Adipocyte (in vitro differentiated cells): ENCODE measurements around the gene NCBP2L.
A peak's percentile ranks its signal among the peaks of the same experiment; 100 is the strongest.

ENCODE experiments used
- DNase-seq: peaks from one replicate; pipeline ENCODE4 v3.0.0-alpha.2; 2015; ENCODE audit warnings: low read depth
- H3K27me3 ChIP-seq: replicated peaks from 2 replicates; pipeline ENCODE4 v1.7.0; 2013; ENCODE audit warnings: mild to moderate bottlenecking, low read length, moderate library complexity; ENCODE audit not compliant: control insufficient read depth, insufficient read depth
- H3K36me3 ChIP-seq: 2 replicates; pipeline ENCODE4 v1.7.0; 2013; ENCODE audit warnings: low read length, mild to moderate bottlenecking, moderate library complexity; ENCODE audit not compliant: control insufficient read depth, insufficient read depth, severe bottlenecking
- H3K4me1 ChIP-seq: 2 replicates; pipeline ENCODE4 v1.7.0; 2013; ENCODE audit warnings: mild to moderate bottlenecking, low read length, moderate library complexity; ENCODE audit not compliant: control insufficient read depth, insufficient read depth
- H3K4me3 ChIP-seq: 2 replicates; pipeline ENCODE4 v1.7.0; 2013; ENCODE audit warnings: mild to moderate bottlenecking, low read length, moderate library complexity
- H3K9ac ChIP-seq: 2 replicates; pipeline ENCODE4 v1.7.0; 2013; ENCODE audit warnings: mild to moderate bottlenecking, low read length, moderate library complexity
- H3K9me3 ChIP-seq: 2 replicates; pipeline ENCODE4 v1.7.0; 2013; ENCODE audit warnings: mild to moderate bottlenecking, low read length, moderate library complexity; ENCODE audit not compliant: control insufficient read depth

Gene NCBP2L

GRCh38 chrX:107738768-107739167, 38.8 kb upstream of the NCBP2L start:
- DNase-seq = no peak
- Histone ChIP-seq H3K4me1 (peaks cover 24% of the 10 kb centered on the region), H3K9me3 (peaks cover 3% of the 10 kb centered on the region), H3K9ac (no peak overlapping the region), H3K27me3 (peaks cover 44% of the 10 kb centered on the region), H3K36me3 (no peaks in the 10 kb centered on the region), H3K4me3 (no peak overlapping the region)

GRCh38 chrX:107739541-107739940, 38.0 kb upstream of the NCBP2L start:
- Histone ChIP-seq H3K4me3 (no peak overlapping the region), H3K36me3 (no peaks in the 10 kb centered on the region), H3K27me3 (peaks cover 50% of the 10 kb centered on the region), H3K4me1 (peaks cover 24% of the 10 kb centered on the region), H3K9me3 (peaks cover 3% of the 10 kb centered on the region), H3K9ac (no peak overlapping the region)
- DNase-seq = no peak

- Histone ChIP-seq H3K36me3 (no peaks in the 10 kb centered on the region), H3K9me3 (no peaks in the 10 kb centered on the region), H3K9ac (peak overlapping the region; percentile 40), H3K4me3 (no peak overlapping the region), H3K4me1 (peaks cover 26% of the 10 kb centered on the region), H3K27me3 (peaks cover 52% of the 10 kb centered on the region)
- no peak for DNase-seq
Measured at GRCh38 chrX:107741404-107741790, 36.1 kb upstream of the NCBP2L start.

GRCh38 chrX:107742700-107743191, 34.8 kb upstream of the NCBP2L start:
- no peak for DNase-seq
- Histone ChIP-seq H3K4me3 (peak overlapping the region; percentile 49), H3K9me3 (no peaks in the 10 kb centered on the region), H3K4me1 (peaks cover 39% of the 10 kb centered on the region), H3K27me3 (peaks cover 44% of the 10 kb centered on the region), H3K36me3 (no peaks in the 10 kb centered on the region), H3K9ac (peak overlapping the region; percentile 71)

- Histone ChIP-seq H3K36me3 (no peaks in the 10 kb centered on the region), H3K4me1 (peaks cover 45% of the 10 kb centered on the region), H3K9me3 (no peaks in the 10 kb centered on the region), H3K4me3 (no peak overlapping the region), H3K9ac (no peak overlapping the region), H3K27me3 (peaks cover 42% of the 10 kb centered on the region)
- no peak for DNase-seq
Measured at GRCh38 chrX:107743995-107744394, 33.5 kb upstream of the NCBP2L start.

- H3K27me3 ChIP-seq = peaks cover 46% of the 10 kb centered on the region
- H3K4me1 ChIP-seq = peaks cover 45% of the 10 kb centered on the region
- H3K9me3 ChIP-seq = no peaks in the 10 kb centered on the region
- DNase-seq = no peak
- H3K4me3 ChIP-seq = no peak overlapping the region
- H3K36me3 ChIP-seq = no peaks in the 10 kb centered on the region
- no peak overlapping the region for H3K9ac ChIP-seq
Measured at GRCh38 chrX:107744868-107745267, 32.7 kb upstream of the NCBP2L start.

- peaks cover 27% of the 10 kb centered on the region for H3K4me1 ChIP-seq
- H3K9me3 ChIP-seq = no peaks in the 10 kb centered on the region
- H3K27me3 ChIP-seq = peaks cover 70% of the 10 kb centered on the region
- no peaks in the 10 kb centered on the region for H3K36me3 ChIP-seq
- no peak overlapping the region for H3K9ac ChIP-seq
- peak; percentile 81 for DNase-seq
- H3K4me3 ChIP-seq = no peak overlapping the region
Measured at GRCh38 chrX:107747596-107748161, 29.9 kb upstream of the NCBP2L start.

GRCh38 chrX:107748506-107748905, 29.0 kb upstream of the NCBP2L start:
- Histone ChIP-seq H3K36me3 (no peaks in the 10 kb centered on the region), H3K9me3 (peaks cover 2% of the 10 kb centered on the region), H3K9ac (no peak overlapping the region), H3K27me3 (peaks cover 73% of the 10 kb centered on the region), H3K4me1 (peaks cover 21% of the 10 kb centered on the region), H3K4me3 (no peak overlapping the region)
- DNase-seq = no peak

GRCh38 chrX:107750263-107750662, 27.3 kb upstream of the NCBP2L start:
- Histone ChIP-seq H3K9ac (no peak overlapping the region), H3K27me3 (peaks cover 70% of the 10 kb centered on the region), H3K4me1 (peaks cover 21% of the 10 kb centered on the region), H3K9me3 (peaks cover 2% of the 10 kb centered on the region), H3K36me3 (no peaks in the 10 kb centered on the region), H3K4me3 (no peak overlapping the region)
- DNase-seq = no peak

GRCh38 chrX:107750861-107751445, 26.6 kb upstream of the NCBP2L start:
- Histone ChIP-seq H3K4me1 (peaks cover 21% of the 10 kb centered on the region), H3K4me3 (no peak overlapping the region), H3K9me3 (peaks cover 2% of the 10 kb centered on the region), H3K36me3 (no peaks in the 10 kb centered on the region), H3K27me3 (peaks cover 70% of the 10 kb centered on the region), H3K9ac (no peak overlapping the region)
- DNase-seq = no peak

GRCh38 chrX:107752043-107752442, 25.5 kb upstream of the NCBP2L start:
- no peaks in the 10 kb centered on the region for H3K36me3 ChIP-seq
- peaks cover 80% of the 10 kb centered on the region for H3K27me3 ChIP-seq
- peaks cover 2% of the 10 kb centered on the region for H3K9me3 ChIP-seq
- no peak overlapping the region for H3K4me3 ChIP-seq
- DNase-seq = no peak
- H3K4me1 ChIP-seq = peaks cover 12% of the 10 kb centered on the region
- H3K9ac ChIP-seq = no peak overlapping the region

- DNase-seq = no peak
- Histone ChIP-seq H3K9me3 (peaks cover 2% of the 10 kb centered on the region), H3K9ac (no peak overlapping the region), H3K4me1 (peaks cover 6% of the 10 kb centered on the region), H3K36me3 (no peaks in the 10 kb centered on the region), H3K4me3 (no peak overlapping the region), H3K27me3 (peaks cover 86% of the 10 kb centered on the region)
Measured at GRCh38 chrX:107752714-107753113, 24.8 kb upstream of the NCBP2L start.
